Measurements from ENCODE around the gene BATF2.

DNA sequence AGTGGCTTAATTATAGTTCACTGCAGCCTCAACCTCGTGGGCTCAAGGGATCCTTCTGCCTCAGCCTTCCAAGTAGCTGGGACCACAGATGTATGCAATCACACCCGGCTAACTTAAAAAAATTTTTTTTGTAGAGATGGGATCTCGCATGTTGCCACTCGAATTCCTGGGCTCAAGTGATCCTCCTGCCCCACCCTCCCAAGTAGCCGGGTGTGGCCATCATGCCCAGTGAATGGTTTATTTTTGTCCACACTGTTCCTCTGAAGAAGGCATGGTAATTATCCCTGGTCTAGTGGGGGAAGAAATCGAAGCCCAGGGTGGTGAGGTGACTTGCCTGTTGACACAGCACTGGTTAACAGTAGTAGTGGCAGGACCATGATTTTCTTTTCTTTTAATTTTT is 46.1 kb upstream of the BATF2 start:
- TF ChIP-seq, protein P1, sequence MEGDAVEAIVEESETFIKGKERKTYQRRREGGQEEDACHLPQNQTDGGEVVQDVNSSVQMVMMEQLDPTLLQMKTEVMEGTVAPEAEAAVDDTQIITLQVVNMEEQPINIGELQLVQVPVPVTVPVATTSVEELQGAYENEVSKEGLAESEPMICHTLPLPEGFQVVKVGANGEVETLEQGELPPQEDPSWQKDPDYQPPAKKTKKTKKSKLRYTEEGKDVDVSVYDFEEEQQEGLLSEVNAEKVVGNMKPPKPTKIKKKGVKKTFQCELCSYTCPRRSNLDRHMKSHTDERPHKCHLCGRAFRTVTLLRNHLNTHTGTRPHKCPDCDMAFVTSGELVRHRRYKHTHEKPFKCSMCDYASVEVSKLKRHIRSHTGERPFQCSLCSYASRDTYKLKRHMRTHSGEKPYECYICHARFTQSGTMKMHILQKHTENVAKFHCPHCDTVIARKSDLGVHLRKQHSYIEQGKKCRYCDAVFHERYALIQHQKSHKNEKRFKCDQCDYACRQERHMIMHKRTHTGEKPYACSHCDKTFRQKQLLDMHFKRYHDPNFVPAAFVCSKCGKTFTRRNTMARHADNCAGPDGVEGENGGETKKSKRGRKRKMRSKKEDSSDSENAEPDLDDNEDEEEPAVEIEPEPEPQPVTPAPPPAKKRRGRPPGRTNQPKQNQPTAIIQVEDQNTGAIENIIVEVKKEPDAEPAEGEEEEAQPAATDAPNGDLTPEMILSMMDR (conservative IDR thresholded peaks at IDR 0.05; ENCODE audit: low read length), result no peak
- no peak for TF ChIP-seq EZH2phosphoT487 (IDR thresholded peaks at IDR 0.05; ENCODE audit: borderline replicate concordance)

Data from Loucy (cell line).